ENCODE results near the gene PITPNM2. TPM values are rescaled to one million over a fixed set of nuclear protein-coding genes. Genes with fewer than 3 reads are reported as not detected.
A peak's percentile ranks its signal among the peaks of the same experiment; 100 is the strongest.
"Not testable (repeated sequence)": the region's sequence is repeated elsewhere in the genome, so short reads cannot be mapped to it uniquely, and the experiment has no call there.

Gene PITPNM2
- total and polyA plus RNA-seq, 4 donors = 6.8 to 18.0 (median 10.8) TPM

DNA sequence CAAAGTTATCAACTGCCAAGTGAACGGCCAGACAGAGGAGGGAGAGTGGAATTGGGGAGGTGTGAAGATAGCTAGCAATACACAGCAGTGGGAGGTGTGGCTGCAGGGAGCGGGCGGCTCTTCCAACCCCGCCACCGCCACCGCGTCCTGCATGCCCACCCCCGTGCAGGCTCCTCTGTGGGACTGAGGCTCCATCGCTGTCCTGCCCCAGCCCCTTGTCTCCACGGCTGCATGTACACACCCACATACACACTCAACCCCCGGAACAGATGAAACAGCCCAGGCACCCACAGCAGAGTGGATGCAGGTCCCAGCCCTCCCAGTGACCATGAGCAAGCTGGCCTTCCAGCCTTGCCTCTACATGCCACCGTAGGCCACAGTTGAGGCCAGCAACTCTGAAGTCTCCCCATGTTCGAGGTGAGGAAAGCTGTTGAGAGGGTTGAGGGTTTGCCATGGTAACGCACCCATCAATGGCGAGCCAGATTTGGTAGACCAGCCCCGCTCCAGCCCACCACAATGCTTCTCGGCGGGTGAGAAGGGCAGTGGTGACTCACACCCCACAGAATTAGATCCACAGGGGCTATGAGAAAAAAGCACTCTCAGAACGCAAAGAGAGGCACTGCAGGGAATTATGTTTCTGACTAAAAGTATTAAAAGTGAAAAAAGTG is 39.3 kb downstream of the PITPNM2 start:
- H3K27ac ChIP-seq (ENCODE audit: low read depth, low read length) = no peak overlapping the region
- 80% methylated on average over 14 of the region's 19 CpGs for WGBS (ENCODE audit: insufficient coverage)
- peaks cover 8% of the 10 kb centered on the region for H3K36me3 ChIP-seq (ENCODE audit: control insufficient read depth, insufficient read depth, low read length)
- no peak for DNase-seq (ENCODE audit: low read depth in 4 of 6, low spot score in 6 of 6)
- no peaks in the 10 kb centered on the region for H3K9me3 ChIP-seq (ENCODE audit: control insufficient read depth, insufficient read depth, low read length)
- no peaks in the 10 kb centered on the region for H3K27me3 ChIP-seq (ENCODE audit: control insufficient read depth, insufficient read depth, low read length)
- H3K4me3 ChIP-seq (ENCODE audit: low read depth, low read length) = no peak overlapping the region
- peaks cover 70% of the 10 kb centered on the region for H3K4me1 ChIP-seq (ENCODE audit: control insufficient read depth, insufficient read depth, low read length)

DNA sequence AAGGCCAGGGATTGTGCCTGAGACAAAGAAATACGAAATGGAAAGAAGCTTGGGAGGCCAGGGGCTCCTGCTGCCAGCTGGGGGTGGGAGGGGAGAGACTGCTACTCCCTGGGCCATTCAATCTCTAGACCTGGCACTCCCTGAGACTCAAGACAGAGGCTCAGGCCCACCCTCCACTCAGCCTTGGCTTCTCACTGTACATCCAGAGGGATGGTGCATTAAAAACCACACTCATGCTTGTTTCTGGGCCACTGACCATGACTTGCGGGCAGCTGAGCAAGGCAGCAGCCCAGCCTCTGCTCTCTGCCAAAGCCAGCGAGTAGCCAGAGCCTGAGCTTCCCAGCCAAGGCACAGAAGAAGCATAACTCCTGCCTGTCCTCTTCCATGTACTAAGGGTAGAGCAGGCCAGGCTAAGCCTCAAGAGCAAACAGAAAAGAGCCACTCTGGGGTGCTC is 41.5 kb downstream of the PITPNM2 start:
- WGBS (ENCODE audit: insufficient coverage) = 40% methylated on average over 2 of the region's 3 CpGs
- Histone ChIP-seq H3K9me3 (ENCODE audit: control insufficient read depth, insufficient read depth, low read length) (no peaks in the 10 kb centered on the region), H3K4me3 (ENCODE audit: low read depth, low read length) (no peak overlapping the region), H3K4me1 (ENCODE audit: control insufficient read depth, insufficient read depth, low read length) (peaks cover 58% of the 10 kb centered on the region), H3K36me3 (ENCODE audit: control insufficient read depth, insufficient read depth, low read length) (peaks cover 12% of the 10 kb centered on the region), H3K27me3 (ENCODE audit: control insufficient read depth, insufficient read depth, low read length) (no peaks in the 10 kb centered on the region), H3K27ac (ENCODE audit: low read depth, low read length) (peak overlapping the region; percentile 26)
- peak in 2 of 6 donors; percentile 36 to 77 for DNase-seq (ENCODE audit: low read depth in 4 of 6, low spot score in 6 of 6)

DNA sequence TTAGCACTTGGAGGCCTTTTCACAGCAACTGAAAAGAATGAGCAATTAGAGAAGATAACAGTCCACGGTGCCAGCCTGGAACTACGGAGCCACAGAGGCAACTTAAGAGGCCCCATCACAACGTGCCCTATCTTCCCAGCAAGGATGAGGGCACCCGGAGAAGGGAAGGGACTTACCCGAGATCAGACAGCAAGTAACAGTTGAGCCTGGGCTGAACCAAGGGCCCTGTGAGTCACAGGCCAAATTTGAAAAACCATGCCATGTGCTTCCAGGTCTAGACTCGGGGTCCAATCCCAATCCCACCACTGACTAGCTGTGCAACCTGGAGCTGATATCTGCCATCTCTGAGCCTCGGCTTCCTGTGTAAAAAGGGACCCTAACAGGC is 42.2 kb downstream of the PITPNM2 start:
- Histone ChIP-seq H3K4me1 (ENCODE audit: control insufficient read depth, insufficient read depth, low read length) (peaks cover 56% of the 10 kb centered on the region), H3K36me3 (ENCODE audit: control insufficient read depth, insufficient read depth, low read length) (peaks cover 12% of the 10 kb centered on the region), H3K9me3 (ENCODE audit: control insufficient read depth, insufficient read depth, low read length) (no peaks in the 10 kb centered on the region), H3K4me3 (ENCODE audit: low read depth, low read length) (no peak overlapping the region), H3K27me3 (ENCODE audit: control insufficient read depth, insufficient read depth, low read length) (no peaks in the 10 kb centered on the region), H3K27ac (ENCODE audit: low read depth, low read length) (no peak overlapping the region)
- 78% methylated on average over 7 of the region's 7 CpGs for WGBS (ENCODE audit: insufficient coverage)
- no peak for DNase-seq (ENCODE audit: low read depth in 4 of 6, low spot score in 6 of 6)

DNA sequence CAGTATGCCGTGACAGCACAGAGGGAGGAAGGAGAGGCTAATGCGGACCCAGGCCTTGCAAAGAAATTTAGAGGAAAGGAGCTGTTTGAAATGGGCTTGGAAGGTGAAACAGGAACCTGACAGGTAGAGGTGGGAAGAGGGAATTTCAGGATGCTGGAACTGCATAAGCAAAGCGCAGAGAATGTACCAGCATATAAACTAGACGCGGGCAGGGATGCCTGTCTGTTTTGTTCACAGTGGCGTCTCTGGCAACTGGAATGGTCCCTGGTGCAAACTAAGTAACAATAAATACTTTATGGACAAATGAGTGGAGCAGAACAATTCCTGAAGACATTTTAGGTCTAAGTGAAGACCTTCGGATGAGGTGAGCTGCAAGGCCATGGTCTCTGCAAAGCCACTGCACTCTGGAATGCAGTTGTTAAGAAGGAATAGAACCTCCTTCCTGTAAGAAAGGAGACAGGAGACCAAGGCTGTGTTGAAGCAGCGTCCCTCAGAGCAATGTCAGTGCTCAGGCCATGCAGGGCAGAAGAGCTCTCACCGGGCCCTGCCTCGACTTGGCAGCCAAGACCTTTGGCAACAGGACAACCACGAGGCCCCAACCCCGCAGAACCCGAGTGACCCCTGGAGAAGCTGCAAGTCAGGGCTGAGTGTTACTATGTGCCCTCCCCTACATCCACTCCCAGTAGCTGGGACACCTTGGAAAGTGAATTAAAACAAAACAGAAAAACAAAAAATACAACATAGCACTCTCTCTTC is 42.8 kb downstream of the PITPNM2 start:
- H3K27me3 ChIP-seq (ENCODE audit: control insufficient read depth, insufficient read depth, low read length) = no peaks in the 10 kb centered on the region
- H3K4me1 ChIP-seq (ENCODE audit: control insufficient read depth, insufficient read depth, low read length) = peaks cover 55% of the 10 kb centered on the region
- WGBS (ENCODE audit: insufficient coverage) = 81% methylated on average over 9 of the region's 13 CpGs
- DNase-seq (ENCODE audit: low read depth in 4 of 6, low spot score in 6 of 6) = no peak
- no peak overlapping the region for H3K4me3 ChIP-seq (ENCODE audit: low read depth, low read length)
- H3K36me3 ChIP-seq (ENCODE audit: control insufficient read depth, insufficient read depth, low read length) = peaks cover 12% of the 10 kb centered on the region
- H3K9me3 ChIP-seq (ENCODE audit: control insufficient read depth, insufficient read depth, low read length) = no peaks in the 10 kb centered on the region
- no peak overlapping the region for H3K27ac ChIP-seq (ENCODE audit: low read depth, low read length)

DNA sequence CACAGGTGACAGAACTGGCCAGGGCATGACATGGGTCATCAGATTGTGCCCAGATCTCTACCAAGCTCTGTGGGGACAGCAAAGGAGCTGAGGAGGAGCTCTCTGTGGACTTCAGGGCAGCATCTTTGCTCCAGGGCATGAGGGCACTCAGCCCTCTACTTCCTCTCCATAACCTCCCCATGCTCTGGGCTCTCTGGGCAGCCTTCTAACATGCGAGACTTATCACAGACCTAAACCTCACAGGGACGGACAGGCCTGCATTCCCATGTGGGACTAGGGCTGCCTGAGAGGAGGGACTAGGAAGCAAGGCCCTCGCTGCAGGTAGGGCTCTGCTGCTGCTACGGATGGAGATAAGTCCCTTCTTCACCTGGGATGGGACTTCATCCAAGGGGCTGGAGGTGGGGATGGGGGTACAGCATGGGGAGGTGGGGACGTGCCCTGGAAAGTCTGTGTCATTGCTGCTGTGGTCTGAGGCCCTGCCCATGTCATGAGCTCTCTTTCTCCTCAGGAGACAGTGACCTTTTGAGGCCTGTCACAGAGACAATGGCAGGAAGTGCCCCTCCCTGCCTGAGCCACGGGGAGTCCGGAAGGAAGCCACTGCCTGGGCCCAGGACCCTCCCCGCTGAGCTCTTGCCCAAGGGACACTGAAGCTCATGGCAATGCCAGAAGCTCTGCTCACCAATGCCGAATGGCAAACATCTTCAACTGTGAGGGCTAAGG is 44.1 kb downstream of the PITPNM2 start:
- peaks cover 50% of the 10 kb centered on the region for H3K4me1 ChIP-seq (ENCODE audit: control insufficient read depth, insufficient read depth, low read length)
- H3K9me3 ChIP-seq (ENCODE audit: control insufficient read depth, insufficient read depth, low read length) = no peaks in the 10 kb centered on the region
- no peak overlapping the region for H3K27ac ChIP-seq (ENCODE audit: low read depth, low read length)
- 70% methylated on average over 8 of the region's 9 CpGs for WGBS (ENCODE audit: insufficient coverage)
- peaks cover 12% of the 10 kb centered on the region for H3K36me3 ChIP-seq (ENCODE audit: control insufficient read depth, insufficient read depth, low read length)
- no peak for DNase-seq (ENCODE audit: low read depth in 4 of 6, low spot score in 6 of 6)
- no peak overlapping the region for H3K4me3 ChIP-seq (ENCODE audit: low read depth, low read length)
- H3K27me3 ChIP-seq (ENCODE audit: control insufficient read depth, insufficient read depth, low read length) = no peaks in the 10 kb centered on the region

DNA sequence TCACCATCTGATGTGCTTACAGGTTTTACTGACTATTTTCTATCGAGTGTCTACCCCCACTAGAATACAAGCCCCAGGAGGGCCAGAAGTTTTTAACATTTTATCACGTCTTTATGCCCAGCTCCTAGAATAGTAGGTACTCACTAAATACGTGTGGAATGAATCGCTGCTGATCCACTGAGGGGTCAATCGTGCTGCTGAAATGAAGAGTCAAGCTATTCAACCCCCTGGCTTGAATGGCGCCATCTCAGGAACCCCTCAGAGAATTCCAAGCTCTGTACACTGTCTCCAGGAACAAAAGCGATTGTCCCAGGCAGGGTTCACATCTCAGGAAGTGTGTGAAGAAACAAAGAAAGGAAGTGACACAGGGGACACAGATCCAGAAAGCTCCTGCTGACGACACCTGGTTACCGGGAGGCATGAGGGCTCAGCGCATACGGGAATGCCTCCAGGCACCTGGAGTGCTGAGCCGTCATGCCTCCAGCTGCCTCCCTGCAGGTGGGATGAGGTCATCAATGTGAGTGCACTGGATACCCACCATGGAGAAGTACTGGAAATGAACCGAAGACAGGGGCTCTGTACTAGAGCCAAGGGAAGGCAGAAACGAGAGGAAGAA is 45.6 kb downstream of the PITPNM2 start:
- H3K36me3 ChIP-seq (ENCODE audit: control insufficient read depth, insufficient read depth, low read length) = peaks cover 7% of the 10 kb centered on the region
- peaks cover 36% of the 10 kb centered on the region for H3K4me1 ChIP-seq (ENCODE audit: control insufficient read depth, insufficient read depth, low read length)
- H3K9me3 ChIP-seq (ENCODE audit: control insufficient read depth, insufficient read depth, low read length) = no peaks in the 10 kb centered on the region
- H3K4me3 ChIP-seq (ENCODE audit: low read depth, low read length) = no peak overlapping the region
- H3K27me3 ChIP-seq (ENCODE audit: control insufficient read depth, insufficient read depth, low read length) = no peaks in the 10 kb centered on the region
- peak overlapping the region; percentile 12 for H3K27ac ChIP-seq (ENCODE audit: low read depth, low read length)
- WGBS (ENCODE audit: insufficient coverage) = 55% methylated on average over 10 of the region's 14 CpGs
- no peak for DNase-seq (ENCODE audit: low read depth in 4 of 6, low spot score in 6 of 6)

DNA sequence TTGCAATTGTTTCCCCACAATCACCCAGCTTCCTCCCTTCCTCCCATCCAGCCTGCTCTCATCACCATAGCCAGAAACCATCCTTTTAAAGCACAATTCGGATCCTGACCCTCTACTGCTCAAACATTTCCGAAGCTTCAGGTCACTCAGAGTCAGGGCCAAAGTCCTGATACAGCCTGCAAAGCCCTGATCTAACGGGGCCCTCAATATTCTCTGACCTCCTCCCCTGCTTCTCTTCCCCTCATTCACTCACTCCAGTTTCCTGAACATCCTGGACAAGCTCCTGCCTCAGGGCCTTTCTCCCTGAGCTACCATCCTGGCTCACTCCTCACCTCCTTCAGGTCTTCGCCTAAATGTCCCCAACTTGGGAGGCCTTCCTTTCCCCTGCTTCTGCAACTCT is 46.1 kb downstream of the PITPNM2 start:
- H3K4me3 ChIP-seq (ENCODE audit: low read depth, low read length) = no peak overlapping the region
- H3K36me3 ChIP-seq (ENCODE audit: control insufficient read depth, insufficient read depth, low read length) = peaks cover 3% of the 10 kb centered on the region
- DNase-seq (ENCODE audit: low read depth in 4 of 6, low spot score in 6 of 6) = no peak
- no peak overlapping the region for H3K27ac ChIP-seq (ENCODE audit: low read depth, low read length)
- H3K27me3 ChIP-seq (ENCODE audit: control insufficient read depth, insufficient read depth, low read length) = no peaks in the 10 kb centered on the region
- peaks cover 31% of the 10 kb centered on the region for H3K4me1 ChIP-seq (ENCODE audit: control insufficient read depth, insufficient read depth, low read length)
- H3K9me3 ChIP-seq (ENCODE audit: control insufficient read depth, insufficient read depth, low read length) = no peaks in the 10 kb centered on the region
- 90% methylated on average over 4 of the region's 4 CpGs for WGBS (ENCODE audit: insufficient coverage)

DNA sequence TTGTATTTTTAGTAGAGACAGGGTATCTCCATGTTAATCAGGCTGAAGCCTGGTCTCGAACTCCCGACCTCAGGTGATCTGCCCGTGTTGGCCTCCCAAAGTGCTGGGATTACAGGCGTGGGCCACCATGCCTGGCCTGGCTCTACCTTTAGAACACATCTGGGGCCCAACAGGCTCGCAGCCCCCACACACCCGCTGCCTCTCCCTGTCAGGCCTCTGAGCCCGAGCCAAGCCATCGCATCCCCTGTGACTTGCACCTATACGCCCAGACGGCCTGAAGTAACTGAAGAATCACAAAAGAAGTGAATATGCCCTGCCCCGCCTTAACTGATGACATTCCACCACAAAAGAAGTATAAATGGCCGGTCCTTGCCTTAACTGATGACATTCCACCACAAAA is 46.8 kb downstream of the PITPNM2 start:
- not testable (repeated sequence) for H3K36me3 ChIP-seq (ENCODE audit: control insufficient read depth, insufficient read depth, low read length); H3K27ac ChIP-seq (ENCODE audit: low read depth, low read length); DNase-seq (ENCODE audit: low read depth in 4 of 6, low spot score in 6 of 6); H3K27me3 ChIP-seq (ENCODE audit: control insufficient read depth, insufficient read depth, low read length); H3K4me3 ChIP-seq (ENCODE audit: low read depth, low read length); H3K9me3 ChIP-seq (ENCODE audit: control insufficient read depth, insufficient read depth, low read length)
- peaks cover 24% of the 10 kb centered on the region for H3K4me1 ChIP-seq (ENCODE audit: control insufficient read depth, insufficient read depth, low read length)
- WGBS (ENCODE audit: insufficient coverage) = 90% methylated on average over 9 of the region's 12 CpGs

DNA sequence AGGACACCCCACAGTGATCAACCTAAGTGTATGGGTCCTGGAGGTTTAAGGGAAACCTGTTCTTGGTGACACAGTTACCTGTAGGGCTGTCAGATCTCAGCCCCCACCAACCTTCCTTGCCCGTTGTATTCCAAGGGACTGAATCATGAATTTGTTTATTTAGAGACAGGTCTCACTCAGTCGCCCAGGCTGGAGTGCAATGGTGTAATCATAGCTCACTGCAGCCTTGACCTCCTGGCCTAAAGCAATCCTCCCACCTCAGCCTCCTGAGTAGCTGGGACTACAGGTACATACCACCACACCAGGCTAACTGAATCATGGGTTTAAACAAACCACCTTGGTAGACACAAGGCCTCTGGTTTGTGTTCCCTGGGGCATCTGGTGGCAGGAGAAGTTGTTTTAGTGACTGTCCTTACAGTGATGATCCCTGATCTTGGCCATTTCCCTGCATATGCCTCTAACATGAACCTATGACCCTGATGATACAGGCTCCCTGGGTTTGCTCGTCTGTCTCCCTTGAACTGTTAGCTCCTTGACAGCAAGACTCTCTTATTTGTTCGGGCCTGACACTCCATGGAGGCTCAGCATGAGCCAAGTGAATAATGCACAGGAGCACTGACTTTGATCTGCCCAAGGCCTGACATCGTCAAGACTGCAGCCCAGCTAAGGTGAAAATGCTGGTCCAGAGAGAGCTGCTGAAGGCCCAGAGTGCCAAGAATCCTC is 47.9 kb downstream of the PITPNM2 start:
- no peaks in the 10 kb centered on the region for H3K9me3 ChIP-seq (ENCODE audit: control insufficient read depth, insufficient read depth, low read length)
- no peak overlapping the region for H3K4me3 ChIP-seq (ENCODE audit: low read depth, low read length)
- DNase-seq (ENCODE audit: low read depth in 4 of 6, low spot score in 6 of 6) = no peak
- no peaks in the 10 kb centered on the region for H3K27me3 ChIP-seq (ENCODE audit: control insufficient read depth, insufficient read depth, low read length)
- no peak overlapping the region for H3K27ac ChIP-seq (ENCODE audit: low read depth, low read length)
- H3K36me3 ChIP-seq (ENCODE audit: control insufficient read depth, insufficient read depth, low read length) = peaks cover 3% of the 10 kb centered on the region
- WGBS (ENCODE audit: insufficient coverage) = 62% methylated on average over 5 of the region's 5 CpGs
- H3K4me1 ChIP-seq (ENCODE audit: control insufficient read depth, insufficient read depth, low read length) = peaks cover 16% of the 10 kb centered on the region
